ENCODE results near the gene DNAH12.

DNAH12 gene

GRCh38 chr3:57512166-57512565 lies 32.0 kb downstream of the DNAH12 start:
- TF ChIP-seq, protein P1, sequence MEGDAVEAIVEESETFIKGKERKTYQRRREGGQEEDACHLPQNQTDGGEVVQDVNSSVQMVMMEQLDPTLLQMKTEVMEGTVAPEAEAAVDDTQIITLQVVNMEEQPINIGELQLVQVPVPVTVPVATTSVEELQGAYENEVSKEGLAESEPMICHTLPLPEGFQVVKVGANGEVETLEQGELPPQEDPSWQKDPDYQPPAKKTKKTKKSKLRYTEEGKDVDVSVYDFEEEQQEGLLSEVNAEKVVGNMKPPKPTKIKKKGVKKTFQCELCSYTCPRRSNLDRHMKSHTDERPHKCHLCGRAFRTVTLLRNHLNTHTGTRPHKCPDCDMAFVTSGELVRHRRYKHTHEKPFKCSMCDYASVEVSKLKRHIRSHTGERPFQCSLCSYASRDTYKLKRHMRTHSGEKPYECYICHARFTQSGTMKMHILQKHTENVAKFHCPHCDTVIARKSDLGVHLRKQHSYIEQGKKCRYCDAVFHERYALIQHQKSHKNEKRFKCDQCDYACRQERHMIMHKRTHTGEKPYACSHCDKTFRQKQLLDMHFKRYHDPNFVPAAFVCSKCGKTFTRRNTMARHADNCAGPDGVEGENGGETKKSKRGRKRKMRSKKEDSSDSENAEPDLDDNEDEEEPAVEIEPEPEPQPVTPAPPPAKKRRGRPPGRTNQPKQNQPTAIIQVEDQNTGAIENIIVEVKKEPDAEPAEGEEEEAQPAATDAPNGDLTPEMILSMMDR (IDR thresholded peaks at IDR 0.05; ENCODE audit: low read depth, low read length, poor library complexity, severe bottlenecking): no peak
- no peak for TF ChIP-seq EZH2phosphoT487 (IDR thresholded peaks at IDR 0.05; ENCODE audit: borderline replicate concordance, low read length)
- Histone ChIP-seq H3K4me3 (ENCODE audit: low read length) (no peak overlapping the region), H3K9me2 (replicated peaks; ENCODE audit: control insufficient read depth, low read length) (no peaks in the 10 kb centered on the region), H3K79me2 (ENCODE audit: control insufficient read depth, low read length) (no peaks in the 10 kb centered on the region), H3K27me3 (ENCODE audit: control insufficient read depth, low read length) (peaks cover 6% of the 10 kb centered on the region), H3K4me2 (ENCODE audit: low read length) (no peak overlapping the region), H3F3A (ENCODE audit: control insufficient read depth, insufficient read depth) (no peaks in the 10 kb centered on the region), H3K36me3 (ENCODE audit: control insufficient read depth, low read length) (no peaks in the 10 kb centered on the region), H4K20me1 (ENCODE audit: control insufficient read depth, insufficient read depth, low read depth, low read length) (no peaks in the 10 kb centered on the region), H3K27ac (ENCODE audit: low read depth, low read length) (no peak overlapping the region), H3K9me3 (ENCODE audit: control insufficient read depth, insufficient read depth, low read length) (no peaks in the 10 kb centered on the region), H3K4me1 (ENCODE audit: control insufficient read depth, low read length) (no peaks in the 10 kb centered on the region)

GRCh38 chr3:57505901-57506300 lies 38.2 kb downstream of the DNAH12 start:
- Histone ChIP-seq H3K9me2 (replicated peaks; ENCODE audit: control insufficient read depth, low read length) (no peaks in the 10 kb centered on the region), H3F3A (ENCODE audit: control insufficient read depth, insufficient read depth) (no peaks in the 10 kb centered on the region), H3K27ac (ENCODE audit: low read depth, low read length) (no peak overlapping the region), H3K27me3 (ENCODE audit: control insufficient read depth, low read length) (peaks cover 6% of the 10 kb centered on the region), H3K79me2 (ENCODE audit: control insufficient read depth, low read length) (no peaks in the 10 kb centered on the region), H3K9me3 (ENCODE audit: control insufficient read depth, insufficient read depth, low read length) (no peaks in the 10 kb centered on the region), H3K36me3 (ENCODE audit: control insufficient read depth, low read length) (no peaks in the 10 kb centered on the region), H4K20me1 (ENCODE audit: control insufficient read depth, insufficient read depth, low read depth, low read length) (no peaks in the 10 kb centered on the region), H3K4me1 (ENCODE audit: control insufficient read depth, low read length) (no peaks in the 10 kb centered on the region), H3K4me2 (ENCODE audit: low read length) (no peak overlapping the region), H3K4me3 (ENCODE audit: low read length) (no peak overlapping the region)
- TF ChIP-seq, protein P1 (IDR thresholded peaks at IDR 0.05; ENCODE audit: low read depth, low read length, poor library complexity, severe bottlenecking): no peak
- no peak for TF ChIP-seq EZH2phosphoT487 (IDR thresholded peaks at IDR 0.05; ENCODE audit: borderline replicate concordance, low read length)

GRCh38 chr3:57500506-57500905 lies 43.6 kb downstream of the DNAH12 start:
- H3F3A ChIP-seq (ENCODE audit: control insufficient read depth, insufficient read depth): no peaks in the 10 kb centered on the region
- H4K20me1 ChIP-seq (ENCODE audit: control insufficient read depth, insufficient read depth, low read depth, low read length): no peaks in the 10 kb centered on the region
- no peak overlapping the region for H3K4me3 ChIP-seq (ENCODE audit: low read length)
- no peaks in the 10 kb centered on the region for H3K79me2 ChIP-seq (ENCODE audit: control insufficient read depth, low read length)
- no peaks in the 10 kb centered on the region for H3K4me1 ChIP-seq (ENCODE audit: control insufficient read depth, low read length)
- H3K9me3 ChIP-seq (ENCODE audit: control insufficient read depth, insufficient read depth, low read length): no peaks in the 10 kb centered on the region
- TF ChIP-seq, protein P1 (IDR thresholded peaks at IDR 0.05; ENCODE audit: low read depth, low read length, poor library complexity, severe bottlenecking): no peak
- TF ChIP-seq EZH2phosphoT487 (IDR thresholded peaks at IDR 0.05; ENCODE audit: borderline replicate concordance, low read length): no peak
- no peak overlapping the region for H3K27ac ChIP-seq (ENCODE audit: low read depth, low read length)
- H3K4me2 ChIP-seq (ENCODE audit: low read length): no peak overlapping the region
- H3K36me3 ChIP-seq (ENCODE audit: control insufficient read depth, low read length): no peaks in the 10 kb centered on the region
- H3K9me2 ChIP-seq (replicated peaks; ENCODE audit: control insufficient read depth, low read length): no peaks in the 10 kb centered on the region
- no peaks in the 10 kb centered on the region for H3K27me3 ChIP-seq (ENCODE audit: control insufficient read depth, low read length)

GRCh38 chr3:57497904-57498303 lies 46.2 kb downstream of the DNAH12 start:
- Histone ChIP-seq H3K4me3 (ENCODE audit: low read length) (no peak overlapping the region), H3K9me2 (replicated peaks; ENCODE audit: control insufficient read depth, low read length) (no peaks in the 10 kb centered on the region), H3K27me3 (ENCODE audit: control insufficient read depth, low read length) (no peaks in the 10 kb centered on the region), H3F3A (ENCODE audit: control insufficient read depth, insufficient read depth) (no peaks in the 10 kb centered on the region), H4K20me1 (ENCODE audit: control insufficient read depth, insufficient read depth, low read depth, low read length) (no peaks in the 10 kb centered on the region), H3K4me1 (ENCODE audit: control insufficient read depth, low read length) (no peaks in the 10 kb centered on the region), H3K79me2 (ENCODE audit: control insufficient read depth, low read length) (no peaks in the 10 kb centered on the region), H3K4me2 (ENCODE audit: low read length) (no peak overlapping the region), H3K27ac (ENCODE audit: low read depth, low read length) (no peak overlapping the region), H3K36me3 (ENCODE audit: control insufficient read depth, low read length) (no peaks in the 10 kb centered on the region), H3K9me3 (ENCODE audit: control insufficient read depth, insufficient read depth, low read length) (no peaks in the 10 kb centered on the region)
- no peak for TF ChIP-seq EZH2phosphoT487 (IDR thresholded peaks at IDR 0.05; ENCODE audit: borderline replicate concordance, low read length)

Data from DOHH2 (cell line).